RWPE2 (cell line): ENCODE measurements around the gene FCN3.

Experiments used
- ATAC-seq: fragments of 200-7000 bp; cut with Tn5 transposase; 3 replicates; pipeline ENCODE4 v1.9.1; 2021; ENCODE audit warnings: low read depth
- DNase-seq: peaks from one replicate; pipeline ENCODE4 v3.0.0-alpha.2; 2020; ENCODE audit warnings: low spot score
- H3K27ac ChIP-seq: fragments of 450-650 bp; 2 replicates; pipeline ENCODE4 v1.5.1; 2017; ENCODE audit warnings: mild to moderate bottlenecking; ENCODE audit not compliant: poor library complexity, severe bottlenecking
- H3K27me3 ChIP-seq: fragments of 250-450 bp; sonication (Bioruptor Pico); 2 replicates; pipeline ENCODE4 v1.5.1; 2021; ENCODE audit warnings: mild to moderate bottlenecking, moderate library complexity; ENCODE audit not compliant: insufficient read depth, poor library complexity, severe bottlenecking
- H3K36me3 ChIP-seq: fragments of 250-450 bp; sonication (Bioruptor Pico); 2 replicates; pipeline ENCODE4 v1.5.1; 2020; ENCODE audit warnings: low read depth, mild to moderate bottlenecking, moderate library complexity
- H3K4me1 ChIP-seq: fragments of 250-450 bp; sonication (Bioruptor Pico); 2 replicates; pipeline ENCODE4 v1.5.1; 2021; ENCODE audit warnings: mild to moderate bottlenecking, moderate library complexity; ENCODE audit not compliant: insufficient read depth, poor library complexity, severe bottlenecking
- H3K4me3 ChIP-seq: fragments of 250-450 bp; sonication (Bioruptor Pico); 2 replicates; pipeline ENCODE4 v1.5.1; 2021; ENCODE audit warnings: mild to moderate bottlenecking, moderate library complexity; ENCODE audit not compliant: severe bottlenecking
- H3K9me3 ChIP-seq: fragments of 250-450 bp; sonication (Bioruptor Pico); 2 replicates; pipeline ENCODE4 v1.5.1; 2021; ENCODE audit warnings: mild to moderate bottlenecking, moderate library complexity; ENCODE audit not compliant: severe bottlenecking
- TF ChIP-seq, protein P1 (sequence below): fragments of 450-650 bp; IDR thresholded peaks from one replicate; pipeline ENCODE4 v1.5.1; 2017; ENCODE audit warnings: mild to moderate bottlenecking, moderate library complexity; ENCODE audit not compliant: poor library complexity, severe bottlenecking

The FCN3 gene

DNA sequence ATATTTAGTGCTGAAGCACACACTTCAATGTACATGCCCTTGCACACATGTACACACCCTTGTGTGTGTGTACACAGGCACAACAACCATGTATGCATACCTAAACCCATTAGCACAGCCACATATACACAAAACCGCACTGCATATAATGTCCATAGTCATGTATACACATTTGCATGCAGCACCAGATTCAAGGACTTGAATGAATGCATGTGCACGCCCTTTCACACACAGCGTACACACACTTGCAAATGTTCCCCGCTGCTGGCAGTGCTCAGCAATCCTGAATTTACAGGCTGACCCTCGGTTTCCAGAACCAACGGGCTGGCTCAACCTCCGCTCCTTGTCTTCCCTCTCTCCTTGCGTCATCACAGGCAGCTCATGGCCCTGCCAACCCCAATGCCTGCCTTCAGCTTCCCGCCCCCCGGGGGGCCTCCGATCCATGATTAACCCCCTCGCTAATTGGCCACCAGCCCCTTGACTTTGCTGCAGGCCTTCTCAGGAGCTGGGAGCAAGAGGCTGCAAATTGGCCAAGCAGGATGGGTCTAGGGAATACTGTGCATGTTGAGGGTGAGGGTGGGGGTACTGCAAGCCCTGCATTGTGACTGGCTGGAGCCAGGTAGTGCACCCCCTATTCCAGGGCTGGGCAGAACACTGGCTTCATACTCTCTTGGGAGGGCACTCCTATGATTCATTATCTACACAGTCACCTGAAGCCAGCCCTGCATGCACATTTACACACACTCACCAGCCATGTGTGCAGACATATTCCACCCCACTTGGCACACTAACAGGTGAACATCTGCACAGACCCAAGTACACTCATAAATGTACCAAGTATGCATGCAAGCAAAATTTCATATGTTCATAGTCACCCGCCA is 25.7 kb upstream of the FCN3 start:
- DNase-seq (no peak), ATAC-seq (peak; percentile 22; the same call in 2 of the 3 replicates)
- H3K36me3 ChIP-seq = no peaks in the 10 kb centered on the region
- TF ChIP-seq, protein P1, sequence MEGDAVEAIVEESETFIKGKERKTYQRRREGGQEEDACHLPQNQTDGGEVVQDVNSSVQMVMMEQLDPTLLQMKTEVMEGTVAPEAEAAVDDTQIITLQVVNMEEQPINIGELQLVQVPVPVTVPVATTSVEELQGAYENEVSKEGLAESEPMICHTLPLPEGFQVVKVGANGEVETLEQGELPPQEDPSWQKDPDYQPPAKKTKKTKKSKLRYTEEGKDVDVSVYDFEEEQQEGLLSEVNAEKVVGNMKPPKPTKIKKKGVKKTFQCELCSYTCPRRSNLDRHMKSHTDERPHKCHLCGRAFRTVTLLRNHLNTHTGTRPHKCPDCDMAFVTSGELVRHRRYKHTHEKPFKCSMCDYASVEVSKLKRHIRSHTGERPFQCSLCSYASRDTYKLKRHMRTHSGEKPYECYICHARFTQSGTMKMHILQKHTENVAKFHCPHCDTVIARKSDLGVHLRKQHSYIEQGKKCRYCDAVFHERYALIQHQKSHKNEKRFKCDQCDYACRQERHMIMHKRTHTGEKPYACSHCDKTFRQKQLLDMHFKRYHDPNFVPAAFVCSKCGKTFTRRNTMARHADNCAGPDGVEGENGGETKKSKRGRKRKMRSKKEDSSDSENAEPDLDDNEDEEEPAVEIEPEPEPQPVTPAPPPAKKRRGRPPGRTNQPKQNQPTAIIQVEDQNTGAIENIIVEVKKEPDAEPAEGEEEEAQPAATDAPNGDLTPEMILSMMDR = no peak
- no peaks in the 10 kb centered on the region for H3K4me1 ChIP-seq
- H3K27ac ChIP-seq = no peak overlapping the region
- no peaks in the 10 kb centered on the region for H3K9me3 ChIP-seq
- H3K4me3 ChIP-seq = no peak overlapping the region
- no peaks in the 10 kb centered on the region for H3K27me3 ChIP-seq

DNA sequence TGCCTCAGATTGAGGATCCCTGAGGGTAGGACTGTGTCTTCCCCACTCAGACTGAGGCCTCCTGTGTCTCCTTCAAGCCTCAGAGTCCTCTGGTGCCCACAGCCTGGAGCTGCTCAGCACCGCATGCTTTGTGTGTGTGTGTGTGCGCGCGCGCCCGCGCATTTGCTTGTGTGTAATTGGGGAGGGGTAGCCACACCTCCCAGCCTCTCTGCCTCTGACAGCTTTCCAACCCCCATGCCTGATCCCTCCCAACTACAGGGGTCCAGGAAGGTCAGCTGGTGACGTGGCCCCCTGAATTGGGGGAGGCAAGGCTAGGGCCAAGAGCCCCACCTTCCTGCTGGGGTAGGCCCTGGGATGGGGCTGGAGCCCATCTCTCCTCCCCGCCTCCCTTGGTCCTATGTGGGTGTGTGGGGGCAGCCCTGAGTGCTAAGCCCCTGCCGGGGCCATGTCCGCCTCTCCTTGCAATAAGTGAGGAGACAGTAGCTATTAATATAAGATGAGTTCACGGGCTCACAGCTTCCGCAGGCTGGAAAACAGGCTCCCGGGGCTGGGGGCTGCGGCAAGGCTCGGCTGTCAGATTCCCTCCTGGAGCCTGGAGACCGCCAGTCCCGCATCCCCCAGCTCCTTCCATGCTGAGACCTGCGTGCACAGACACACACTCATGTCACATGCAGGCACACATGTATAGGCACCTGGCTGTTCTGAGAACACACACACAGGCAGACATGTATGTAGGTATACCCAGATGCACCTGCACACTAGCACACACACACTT is 24.8 kb upstream of the FCN3 start:
- ATAC-seq (no peak), DNase-seq (no peak)
- H3K4me3 ChIP-seq = no peak overlapping the region
- no peak overlapping the region for H3K27ac ChIP-seq
- peaks cover 3% of the 10 kb centered on the region for H3K4me1 ChIP-seq
- TF ChIP-seq, protein P1 = no peak
- no peaks in the 10 kb centered on the region for H3K27me3 ChIP-seq
- H3K9me3 ChIP-seq = no peaks in the 10 kb centered on the region
- H3K36me3 ChIP-seq = no peaks in the 10 kb centered on the region

DNA sequence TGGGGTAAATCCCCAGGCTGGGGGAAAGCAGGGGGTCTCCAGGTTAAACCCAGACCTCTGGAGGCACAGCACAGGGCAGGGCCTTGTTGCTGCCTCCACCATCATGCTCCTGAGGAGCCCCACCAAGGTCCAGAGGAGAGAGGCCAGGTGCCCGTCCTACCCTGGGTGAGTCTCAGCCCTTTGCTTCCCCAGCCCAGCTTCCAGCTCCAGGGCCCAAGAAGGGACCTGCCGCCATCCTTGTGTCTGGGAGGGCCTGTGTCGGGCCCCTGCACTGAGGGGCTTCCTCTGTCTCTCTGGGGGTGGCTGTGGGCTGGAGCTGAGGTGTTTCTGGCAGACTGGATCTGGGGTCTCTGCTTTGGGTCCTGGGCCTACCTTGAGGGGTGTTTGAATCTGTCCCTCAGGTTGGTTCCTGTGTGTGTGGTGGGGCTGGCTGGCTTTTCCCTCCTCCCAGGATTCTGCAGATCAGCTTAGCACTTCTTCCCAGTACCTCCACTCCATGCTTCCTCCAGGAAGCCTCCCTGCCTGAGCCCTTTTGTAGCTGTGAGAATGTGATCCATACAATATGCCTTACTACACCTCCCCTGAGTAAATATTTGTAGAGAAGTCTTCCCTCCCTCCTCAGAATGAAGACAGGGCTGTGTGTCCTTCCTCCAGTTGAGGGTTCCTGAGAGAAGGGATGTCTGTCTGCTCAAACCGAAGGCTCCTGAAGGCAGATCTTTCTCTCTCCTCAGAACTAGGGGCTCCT is 24.0 kb upstream of the FCN3 start:
- H3K27me3 ChIP-seq = no peaks in the 10 kb centered on the region

DNA sequence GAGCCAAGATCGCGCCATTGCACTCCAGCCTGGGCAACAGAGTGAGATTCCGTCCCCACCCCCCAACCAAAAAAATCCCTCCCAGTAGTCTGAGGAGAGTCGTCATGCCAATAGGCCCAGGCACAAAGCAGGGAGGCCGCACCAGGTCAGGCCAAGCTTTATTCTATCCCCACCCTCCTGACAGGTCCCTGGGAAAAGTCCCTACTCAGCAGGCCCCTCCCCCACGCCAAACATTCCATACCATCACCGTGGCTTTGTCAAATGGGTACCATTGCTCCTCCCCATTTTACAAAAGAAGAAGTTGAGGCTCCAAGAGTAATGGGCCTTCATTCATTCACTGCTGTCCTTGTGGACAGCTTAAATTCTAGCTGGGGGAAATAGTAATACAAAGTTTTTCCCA is 23.1 kb upstream of the FCN3 start:
- Histone ChIP-seq H3K27me3 (no peaks in the 10 kb centered on the region), H3K9me3 (no peaks in the 10 kb centered on the region), H3K27ac (no peak overlapping the region), H3K4me3 (no peak overlapping the region), H3K36me3 (no peaks in the 10 kb centered on the region), H3K4me1 (peaks cover 3% of the 10 kb centered on the region)
- ATAC-seq = no peak
- TF ChIP-seq, protein P1 = no peak
- no peak for DNase-seq

More for the DNA sequence above, 24.0 kb upstream of the FCN3 start:
- H3K9me3 ChIP-seq = no peaks in the 10 kb centered on the region
- TF ChIP-seq, protein P1 = no peak
- no peak for ATAC-seq
- H3K4me3 ChIP-seq = no peak overlapping the region
- H3K27ac ChIP-seq = no peak overlapping the region
- no peak for DNase-seq
- no peaks in the 10 kb centered on the region for H3K36me3 ChIP-seq
- H3K4me1 ChIP-seq = peaks cover 3% of the 10 kb centered on the region
